ENCODE results near the gene SLC2A13.

GRCh38 chr12:40146800-40147797 lies 41.2 kb upstream of the SLC2A13 start:
- TF ChIP-seq CTCF (IDR thresholded peaks at IDR 0.05; ENCODE audit: low read depth, low read length, missing input control), result no peak
- no peak for TF ChIP-seq ATF3 (IDR thresholded peaks at IDR 0.05)
- no peak for TF ChIP-seq JUND (IDR thresholded peaks at IDR 0.05)
